GM04503 (cell line): ENCODE data around the gene TTLL11.

Experiments
- DNase-seq: peaks from one replicate; pipeline ENCODE4 v3.0.0-alpha.2; 2012; ENCODE audit warnings: low read depth

The TTLL11 gene

DNA sequence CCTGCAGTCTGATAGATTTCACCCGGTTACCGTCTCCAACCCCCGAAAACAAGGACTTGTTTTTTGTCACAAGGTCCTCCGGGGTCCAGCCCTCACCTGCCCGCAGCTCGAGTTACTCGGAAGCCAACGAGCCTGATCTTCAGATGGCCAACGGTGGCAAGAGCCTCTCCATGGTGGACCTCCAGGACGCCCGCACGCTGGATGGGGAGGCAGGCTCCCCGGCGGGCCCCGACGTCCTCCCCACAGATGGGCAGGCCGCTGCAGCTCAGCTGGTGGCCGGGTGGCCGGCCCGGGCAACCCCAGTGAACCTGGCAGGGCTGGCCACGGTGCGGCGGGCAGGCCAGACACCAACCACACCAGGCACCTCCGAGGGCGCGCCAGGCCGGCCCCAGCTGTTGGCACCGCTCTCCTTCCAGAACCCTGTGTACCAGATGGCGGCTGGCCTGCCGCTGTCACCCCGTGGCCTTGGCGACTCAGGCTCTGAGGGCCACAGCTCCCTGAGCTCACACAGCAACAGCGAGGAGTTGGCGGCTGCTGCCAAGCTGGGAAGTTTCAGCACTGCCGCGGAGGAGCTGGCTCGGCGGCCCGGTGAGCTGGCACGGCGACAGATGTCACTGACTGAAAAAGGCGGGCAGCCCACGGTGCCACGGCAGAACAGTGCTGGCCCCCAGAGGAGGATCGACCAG, 320.4 kb downstream of the TTLL11 start:
- no peak for DNase-seq
